Epithelial cell of esophagus (primary cell): ENCODE data around the gene ECE1.

Source experiments
- DNase-seq: peaks from one replicate; pipeline ENCODE4 v3.0.0; 2010; ENCODE audit warnings: low read depth
- H3K4me3 ChIP-seq: 2 replicates; pipeline ENCODE4 v1.5.1; 2011; ENCODE audit warnings: mild to moderate bottlenecking, low read length, control low read depth
- CTCF ChIP-seq: IDR thresholded peaks from 2 replicates; pipeline ENCODE4 v1.5.1; 2011; ENCODE audit warnings: low read depth, mild to moderate bottlenecking, low read length, control low read depth, inconsistent platforms; ENCODE audit not compliant: insufficient read depth; ENCODE audit errors: missing control alignments

Gene ECE1

DNA sequence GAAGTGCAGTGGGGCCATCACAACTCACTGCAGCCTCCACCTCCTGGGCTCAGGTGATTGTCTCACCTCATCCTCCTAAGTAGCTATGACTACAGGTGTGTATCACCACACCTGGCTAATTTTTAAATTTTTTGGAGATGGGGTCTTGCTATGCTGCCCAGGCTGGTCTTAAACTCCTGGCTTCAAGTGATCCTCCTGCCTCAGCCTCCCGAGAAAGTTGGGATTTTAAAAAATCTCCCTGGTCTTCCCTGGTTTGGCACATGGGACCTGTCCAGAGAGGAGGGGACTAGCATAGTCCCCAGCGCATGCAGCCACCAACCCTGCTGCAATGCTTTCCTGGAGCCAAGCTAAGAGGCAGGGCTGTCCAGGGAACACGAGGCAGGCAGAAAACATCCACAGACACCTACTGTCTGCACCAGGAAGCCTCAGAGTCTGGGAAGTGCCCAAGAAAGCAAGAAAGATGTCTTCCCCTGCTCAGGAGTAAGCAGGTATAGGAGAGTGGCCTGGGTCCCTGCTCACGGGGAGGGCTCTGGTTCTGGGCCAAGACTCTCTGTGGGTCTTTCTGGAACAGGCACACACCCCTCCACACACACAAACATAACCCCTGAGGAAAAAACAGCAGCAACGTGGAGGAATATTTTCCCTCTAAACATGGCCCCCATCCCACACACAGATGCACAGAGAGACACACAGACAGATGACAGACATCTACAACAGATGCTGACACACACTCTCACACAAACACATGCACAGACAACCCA lies 30.8 kb downstream of the ECE1 start:
- DNase-seq = no peak
- H3K4me3 ChIP-seq = no peak overlapping the region
- TF ChIP-seq CTCF = no peak

DNA sequence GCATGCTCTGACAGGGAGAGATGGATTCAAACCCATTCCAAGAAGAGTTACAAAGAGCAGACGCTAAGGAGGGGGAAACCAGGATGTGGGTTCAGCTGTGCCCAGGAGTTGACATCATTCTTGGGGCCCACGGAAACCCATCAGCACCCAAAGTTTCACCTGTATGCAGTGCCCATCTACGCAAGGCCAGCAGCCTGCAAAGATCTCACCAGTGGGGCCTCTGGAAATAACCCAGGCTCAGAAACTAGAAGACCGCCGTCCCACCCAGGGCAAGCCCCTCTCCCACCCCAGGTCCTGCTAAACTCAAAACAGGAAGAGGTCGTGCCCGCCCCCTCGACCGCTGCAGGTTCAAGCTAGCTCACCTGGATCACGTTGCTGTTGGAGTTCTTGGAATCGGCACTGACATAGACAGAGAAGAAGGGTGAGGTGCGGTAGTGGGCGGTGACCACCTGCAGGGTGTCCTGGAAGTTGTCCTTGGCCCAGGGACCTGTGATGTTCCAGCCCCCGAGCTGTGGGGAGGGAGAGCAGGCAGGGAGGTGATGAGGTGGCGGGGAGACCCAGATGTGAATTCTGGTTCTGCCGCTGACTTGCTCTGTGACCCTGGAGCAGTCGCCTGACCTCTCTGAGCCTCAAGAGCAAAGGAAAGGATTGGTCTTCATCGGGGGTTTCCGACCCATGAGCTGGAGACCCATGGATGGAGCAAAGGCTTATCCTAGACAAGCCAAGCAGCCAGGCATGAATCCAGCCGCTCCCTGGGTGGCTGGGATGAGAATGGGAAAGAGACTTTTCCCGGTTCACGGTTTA lies 31.7 kb downstream of the ECE1 start:
- DNase-seq = peak; percentile 28
- TF ChIP-seq CTCF = no peak
- no peak overlapping the region for H3K4me3 ChIP-seq

GRCh38 chr1:21257431-21258135 lies 32.7 kb downstream of the ECE1 start:
- no peak for TF ChIP-seq CTCF
- H3K4me3 ChIP-seq = no peak overlapping the region
- DNase-seq = peak; percentile 79

DNA sequence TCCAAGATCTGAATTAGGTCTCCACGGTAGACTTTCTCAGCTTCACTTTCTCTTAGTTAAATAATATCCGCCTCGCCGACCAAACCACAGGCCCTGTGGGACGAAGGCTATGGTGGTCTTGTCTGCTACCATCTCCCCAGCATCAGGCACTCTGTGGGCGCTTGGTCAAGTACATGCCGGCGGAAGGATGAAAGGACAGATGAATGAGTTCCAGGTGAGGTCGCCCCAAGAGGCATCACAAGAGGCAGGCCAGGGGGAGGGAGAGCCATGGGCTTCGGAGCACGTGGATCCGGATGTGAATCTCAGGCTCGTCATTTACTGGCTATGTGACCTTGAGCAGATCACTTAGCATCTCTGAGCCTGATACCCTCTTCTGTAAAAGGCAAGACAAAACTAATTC lies 33.5 kb downstream of the ECE1 start:
- no peak overlapping the region for H3K4me3 ChIP-seq
- TF ChIP-seq CTCF = no peak
- DNase-seq = no peak

GRCh38 chr1:21255943-21256320 lies 34.3 kb downstream of the ECE1 start:
- DNase-seq = no peak
- no peak overlapping the region for H3K4me3 ChIP-seq
- TF ChIP-seq CTCF = no peak

GRCh38 chr1:21255284-21255942 lies 34.9 kb downstream of the ECE1 start:
- peak; percentile 91 for TF ChIP-seq CTCF
- DNase-seq = peak; percentile 79
- no peak overlapping the region for H3K4me3 ChIP-seq
